ENCODE results near the gene TACR2. TPM values are rescaled to one million over a fixed set of nuclear protein-coding genes. Genes with fewer than 3 reads are reported as not detected.
A peak's percentile ranks its signal among the peaks of the same experiment; 100 is the strongest.

The TACR2 gene
- polyA plus RNA-seq, 1 experiment, result not detected

DNA sequence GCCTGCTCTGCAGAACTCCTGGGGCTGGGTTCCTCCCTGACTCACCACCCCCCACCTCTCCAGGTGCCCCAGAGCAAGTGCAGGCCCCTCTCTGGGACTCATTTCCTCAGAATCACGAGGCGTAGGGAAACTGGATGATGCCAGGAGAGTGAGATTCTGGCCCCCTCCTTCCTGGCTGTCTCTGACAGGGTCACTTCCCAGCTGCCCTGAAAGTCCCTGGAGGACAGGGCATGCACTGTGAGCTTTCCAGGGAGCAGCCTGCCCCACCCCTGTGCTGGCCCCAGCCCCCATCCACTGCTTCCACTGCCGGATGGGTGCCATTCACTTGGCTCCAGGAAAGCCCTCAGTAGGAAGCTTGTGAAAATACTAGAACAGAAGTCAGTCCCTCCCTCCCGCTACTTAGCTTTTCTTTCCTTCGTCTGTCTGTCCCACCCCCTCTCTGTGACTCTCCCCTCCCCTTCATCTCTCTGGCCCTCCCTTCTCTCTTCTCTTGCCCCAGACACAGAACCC is 10.4 kb downstream of the TACR2 start:
- Histone ChIP-seq H3K27ac (ENCODE audit: low read depth, low read length) (no peak overlapping the region), H3K27me3 (ENCODE audit: control insufficient read depth, insufficient read depth, low read length) (no peaks in the 10 kb centered on the region), H3K9me3 (ENCODE audit: control insufficient read depth, insufficient read depth, low read length) (no peaks in the 10 kb centered on the region; the same call in 1 of the 2 replicates), H3K4me3 (ENCODE audit: low read depth, low read length) (no peak overlapping the region)
- no peak for DNase-seq (ENCODE audit: low read depth, low spot score)
- ChIA-PET POLR2A (no interaction called here), CTCF (interaction anchor here (1.0 to 1.4 kb wide), 5 partner anchors 14 to 168 kb away, joined by 3 to 5 read pairs (median 4); no protein-coding TSS in a partner anchor)
- no peak for TF ChIP-seq CTCF (IDR thresholded peaks at IDR 0.05; ENCODE audit: low read depth, low read length)

GRCh38 chr10:69405221-69405620 is 11.5 kb downstream of the TACR2 start:
- no peak overlapping the region for H3K27ac ChIP-seq (ENCODE audit: low read depth, low read length)
- DNase-seq (ENCODE audit: low read depth, low spot score), result no peak
- POLR2A ChIA-PET, result no interaction called here
- H3K27me3 ChIP-seq (ENCODE audit: control insufficient read depth, insufficient read depth, low read length), result no peaks in the 10 kb centered on the region
- TF ChIP-seq CTCF (IDR thresholded peaks at IDR 0.05; ENCODE audit: low read depth, low read length), result no peak
- H3K4me3 ChIP-seq (ENCODE audit: low read depth, low read length), result no peak overlapping the region
- H3K9me3 ChIP-seq (ENCODE audit: control insufficient read depth, insufficient read depth, low read length), result no peaks in the 10 kb centered on the region; the same call in 1 of the 2 replicates
- CTCF ChIA-PET, result no interaction called here

DNA sequence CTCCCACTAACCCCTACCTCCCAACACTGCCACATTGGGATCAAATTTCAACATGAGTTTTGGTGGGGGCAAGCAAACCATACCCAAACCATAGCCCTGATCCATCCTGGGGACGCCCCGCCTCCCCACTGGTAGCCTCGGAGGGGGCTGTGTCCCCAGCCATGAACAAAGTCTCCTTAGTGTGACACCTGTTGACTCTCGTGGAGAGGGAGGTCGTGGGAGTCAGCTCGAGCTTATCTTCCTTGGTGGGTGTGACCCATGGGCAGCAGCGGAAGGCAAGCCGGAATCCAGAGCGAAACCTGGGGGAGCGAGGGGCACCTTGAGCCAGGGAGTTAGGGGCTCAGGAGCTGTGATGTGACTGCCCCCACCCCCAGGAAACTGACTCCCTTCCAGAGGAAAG is 11.9 kb downstream of the TACR2 start:
- no peak for DNase-seq (ENCODE audit: low read depth, low spot score)
- Histone ChIP-seq H3K27me3 (ENCODE audit: control insufficient read depth, insufficient read depth, low read length) (no peaks in the 10 kb centered on the region), H3K4me3 (ENCODE audit: low read depth, low read length) (no peak overlapping the region), H3K27ac (ENCODE audit: low read depth, low read length) (no peak overlapping the region), H3K9me3 (ENCODE audit: control insufficient read depth, insufficient read depth, low read length) (no peaks in the 10 kb centered on the region; the same call in 1 of the 2 replicates)
- ChIA-PET POLR2A (no interaction called here), CTCF (no interaction called here)
- no peak for TF ChIP-seq CTCF (IDR thresholded peaks at IDR 0.05; ENCODE audit: low read depth, low read length)

- peak overlapping the region; percentile 62 for H3K27ac ChIP-seq (ENCODE audit: low read depth, low read length)
- H3K9me3 ChIP-seq (ENCODE audit: control insufficient read depth, insufficient read depth, low read length), result no peaks in the 10 kb centered on the region; the same call in 1 of the 2 replicates
- ChIA-PET POLR2A (interaction anchor here (0.6 to 1.0 kb wide), 3 partner anchors 43 to 469 kb away, joined by 3 read pairs; no protein-coding TSS in a partner anchor), CTCF (interaction anchor here (0.7 to 2.0 kb wide), 5 partner anchors 10 to 309 kb away, joined by 3 to 12 read pairs (median 4); no protein-coding TSS in a partner anchor)
- H3K4me3 ChIP-seq (ENCODE audit: low read depth, low read length), result no peak overlapping the region
- peak; percentile 76 for DNase-seq (ENCODE audit: low read depth, low spot score)
- TF ChIP-seq CTCF (IDR thresholded peaks at IDR 0.05; ENCODE audit: low read depth, low read length), result no peak
- no peaks in the 10 kb centered on the region for H3K27me3 ChIP-seq (ENCODE audit: control insufficient read depth, insufficient read depth, low read length)
Observed at GRCh38 chr10:69403519-69403918, 13.2 kb downstream of the TACR2 start.

DNA sequence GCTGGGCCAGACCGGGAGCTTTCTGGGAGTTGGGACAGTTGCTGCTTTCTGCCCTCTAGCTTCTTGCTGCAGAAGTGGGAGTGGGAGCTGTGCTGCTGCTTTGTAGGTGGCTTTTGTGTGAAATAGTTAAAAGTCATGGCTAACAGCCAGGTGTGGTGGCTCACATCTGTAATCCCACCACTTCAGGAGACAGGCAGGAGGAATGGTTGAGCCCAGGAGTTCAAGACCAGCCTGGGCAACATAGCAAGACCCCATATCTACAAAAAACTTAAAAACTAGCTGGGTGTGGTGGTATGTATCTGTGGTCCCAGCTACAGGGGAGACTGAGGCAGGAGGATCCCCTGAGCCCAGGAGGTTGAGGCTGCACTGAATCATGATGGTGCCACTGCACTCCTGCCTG is 13.7 kb downstream of the TACR2 start:
- no peak for TF ChIP-seq CTCF (IDR thresholded peaks at IDR 0.05; ENCODE audit: low read depth, low read length)
- Histone ChIP-seq H3K4me3 (ENCODE audit: low read depth, low read length) (no peak overlapping the region), H3K27me3 (ENCODE audit: control insufficient read depth, insufficient read depth, low read length) (no peaks in the 10 kb centered on the region), H3K9me3 (ENCODE audit: control insufficient read depth, insufficient read depth, low read length) (no peaks in the 10 kb centered on the region; the same call in 1 of the 2 replicates), H3K27ac (ENCODE audit: low read depth, low read length) (peak overlapping the region; percentile 61)
- no peak for DNase-seq (ENCODE audit: low read depth, low spot score)
- CTCF ChIA-PET, result interaction anchor here (0.5 to 2.0 kb wide), 5 partner anchors 10 to 309 kb away, joined by 3 to 12 read pairs (median 4); no protein-coding TSS in a partner anchor
- POLR2A ChIA-PET, result interaction anchor here (0.8 to 1.0 kb wide), 2 partner anchors 44 to 84 kb away, joined by 3 read pairs; no protein-coding TSS in a partner anchor
